NOMO-1 (cell line): ENCODE measurements around the gene KLHL22.
"Not testable (repeated sequence)": the region's sequence is repeated elsewhere in the genome, so short reads cannot be mapped to it uniquely, and the experiment has no call there.

Experiments
- DNase-seq, 2 experiments: peaks; one replicate each; lab custom pipeline; 2025; ENCODE audit not compliant: unreplicated experiment in 2 of 2; lab: John Stamatoyannopoulos, UW

The KLHL22 gene

GRCh38 chr22:20524004-20524481, 28.4 kb upstream of the KLHL22 start:
- no peak for DNase-seq

GRCh38 chr22:20523086-20523983, 27.7 kb upstream of the KLHL22 start:
- DNase-seq = no peak

- DNase-seq = no peak
Measured at GRCh38 chr22:20522134-20523004, 26.8 kb upstream of the KLHL22 start.

DNA sequence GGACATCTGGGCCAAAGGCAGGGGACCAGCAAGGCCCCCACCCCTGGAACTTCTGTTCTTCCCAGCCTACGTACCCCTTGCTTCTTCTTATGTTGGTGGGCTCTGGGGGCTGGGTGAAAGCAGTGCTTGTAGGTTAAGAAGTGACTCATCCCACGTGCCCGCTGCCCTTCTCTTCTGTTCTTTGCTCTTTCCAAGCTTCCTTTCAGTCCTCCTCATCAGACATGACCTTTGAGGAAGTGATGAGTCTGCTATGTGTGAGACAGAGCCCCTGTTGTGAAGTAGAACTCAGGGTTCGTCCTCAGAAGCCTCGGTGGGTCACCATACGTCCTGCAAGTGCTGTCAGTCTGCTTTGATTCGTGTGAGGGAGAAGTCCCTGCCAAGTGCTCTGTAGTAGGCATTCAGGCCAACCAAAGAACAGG, 24.5 kb upstream of the KLHL22 start:
- no peak for DNase-seq

- no peak for DNase-seq
Measured at GRCh38 chr22:20519558-20519957, 24.0 kb upstream of the KLHL22 start.

DNA sequence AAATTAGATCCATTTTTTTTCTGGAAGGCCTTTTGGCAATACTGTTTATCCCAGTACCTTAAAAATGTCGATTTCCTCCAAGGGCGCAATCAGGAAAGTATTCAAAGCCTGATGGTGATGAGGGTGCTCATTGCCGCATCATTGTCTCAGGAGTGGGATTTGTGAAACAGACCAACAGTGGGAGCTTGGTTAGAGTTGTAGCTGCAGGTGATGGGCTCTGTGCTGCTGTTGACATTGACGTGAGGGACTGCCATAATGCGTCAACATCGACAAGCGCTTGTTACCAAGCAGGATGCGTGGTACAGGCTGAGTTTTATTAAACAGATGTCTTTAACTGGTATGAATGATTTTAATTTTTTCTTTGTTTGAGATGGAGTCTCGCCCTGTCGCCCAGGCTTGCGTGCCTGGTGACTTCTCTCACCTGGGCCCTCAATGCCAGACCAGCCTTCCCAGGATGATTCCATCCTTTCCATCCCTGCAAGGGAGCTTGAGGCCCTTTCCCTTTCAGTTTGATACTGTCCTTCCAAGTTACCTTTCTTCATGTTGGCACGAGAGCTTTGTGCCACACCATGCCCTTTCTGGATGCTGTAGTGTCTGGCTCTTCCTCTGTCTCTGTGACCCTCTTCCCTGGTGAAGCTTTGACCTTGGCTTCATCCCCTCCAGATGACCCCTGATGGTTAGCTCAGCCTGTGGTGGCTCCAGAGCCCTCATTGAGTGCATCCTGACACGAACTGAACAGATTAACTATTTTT, 22.4 kb upstream of the KLHL22 start:
- no peak for DNase-seq

DNA sequence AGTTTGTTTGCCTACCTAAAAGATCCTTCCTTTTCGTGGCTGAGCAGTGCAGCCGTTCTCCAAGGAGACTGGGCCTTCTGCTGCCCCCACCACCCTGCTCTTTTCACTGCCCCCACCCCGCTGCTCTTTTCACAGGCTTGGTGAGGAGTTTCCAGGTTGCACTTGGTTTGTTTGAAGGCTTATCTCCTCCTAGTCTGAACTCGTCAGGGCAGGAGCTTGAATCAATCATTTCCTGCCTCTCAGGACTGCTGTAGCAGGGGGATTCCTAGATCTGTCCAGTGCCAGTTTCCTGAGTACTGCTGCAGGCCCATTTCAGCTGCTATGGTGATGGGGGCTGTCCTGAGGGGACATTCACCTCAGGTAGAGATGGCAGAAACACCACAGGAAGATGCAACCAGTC, 21.8 kb upstream of the KLHL22 start:
- no peak for DNase-seq

DNA sequence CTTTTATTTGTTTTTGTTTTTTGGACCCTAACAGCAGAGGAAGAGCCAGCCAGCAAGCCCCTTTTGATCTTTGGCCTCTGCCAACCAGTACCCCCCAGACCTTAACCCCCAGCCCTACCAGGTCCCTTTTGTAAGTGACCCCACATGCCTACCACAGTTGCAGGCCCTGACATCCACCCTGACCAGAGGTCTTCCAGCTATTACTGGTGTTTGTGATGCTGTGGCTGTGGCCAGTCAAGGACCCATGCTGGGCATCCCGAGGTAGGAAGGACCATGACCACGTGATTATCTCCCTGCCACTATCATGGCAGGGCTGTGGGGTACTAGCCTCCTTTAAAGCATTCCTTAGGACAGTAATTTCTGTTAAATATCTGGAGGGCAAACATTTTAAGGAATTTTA, 20.8 kb upstream of the KLHL22 start:
- no peak for DNase-seq

- DNase-seq = no peak
Measured at GRCh38 chr22:20514658-20515406, 19.2 kb upstream of the KLHL22 start.

GRCh38 chr22:20511578-20512229, 16.1 kb upstream of the KLHL22 start:
- no peak for DNase-seq

DNA sequence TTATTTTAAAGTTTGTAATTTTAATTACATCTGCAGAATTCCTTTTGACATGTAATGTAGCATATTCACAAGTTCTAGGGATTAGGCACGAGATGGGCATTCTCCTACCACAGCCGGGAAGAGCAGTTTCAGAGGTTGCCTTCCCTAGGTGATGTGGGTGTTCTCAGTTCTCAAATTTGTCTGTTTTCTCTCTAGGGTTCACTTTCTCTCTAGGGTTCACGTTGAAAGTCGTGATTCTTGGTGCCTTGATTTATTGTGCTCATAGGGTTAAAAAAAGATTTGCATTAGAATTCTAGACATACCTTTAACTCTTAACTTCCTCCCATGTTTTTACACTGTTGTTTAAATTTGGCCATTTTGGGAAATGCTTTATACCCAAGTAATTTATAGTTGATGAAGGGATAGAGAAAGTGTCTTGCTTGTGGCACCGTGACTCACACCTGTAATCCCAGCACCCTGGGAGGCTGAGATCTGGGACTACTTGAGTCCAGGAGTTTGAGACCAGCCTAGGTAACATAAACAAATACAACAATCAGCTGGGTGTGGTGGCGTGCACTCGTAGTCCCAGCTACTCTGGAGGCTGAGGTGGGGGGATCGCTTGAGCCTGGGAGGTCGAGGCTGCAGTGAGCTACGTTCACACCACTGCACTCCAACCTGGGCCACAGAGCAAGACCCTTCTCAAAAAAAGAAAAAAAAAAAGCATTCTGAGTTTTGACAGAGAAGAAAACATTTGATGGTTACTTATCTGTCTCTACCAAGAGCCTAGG, 15.4 kb upstream of the KLHL22 start:
- no peak for DNase-seq

- DNase-seq = peak; percentile 91 to 96
Measured at GRCh38 chr22:20509344-20510047, 13.9 kb upstream of the KLHL22 start.

DNA sequence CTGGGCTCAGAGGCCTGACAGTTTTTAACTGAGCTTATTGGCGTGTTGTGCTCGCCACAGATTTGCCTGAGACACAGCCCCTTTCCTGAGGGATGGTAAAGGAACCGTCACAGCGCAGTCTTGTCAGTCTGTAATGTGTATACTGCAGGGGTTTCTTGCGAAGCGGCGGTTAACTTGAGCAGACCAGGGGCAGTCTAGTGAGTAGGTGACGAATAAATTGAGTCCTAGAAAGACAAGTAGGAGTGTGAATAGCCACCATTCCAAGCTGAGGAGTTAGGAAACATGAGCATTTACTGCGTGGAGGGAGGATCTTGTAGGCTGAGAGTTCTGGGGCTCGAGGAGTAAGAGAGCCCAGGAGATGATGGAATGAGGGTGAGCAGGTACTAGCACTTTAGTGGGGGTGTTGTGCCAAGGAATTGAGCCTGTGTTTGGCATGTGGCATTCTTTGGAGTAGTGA, 13.2 kb upstream of the KLHL22 start:
- peak in 1 of 2 experiments; percentile 2 for DNase-seq

DNA sequence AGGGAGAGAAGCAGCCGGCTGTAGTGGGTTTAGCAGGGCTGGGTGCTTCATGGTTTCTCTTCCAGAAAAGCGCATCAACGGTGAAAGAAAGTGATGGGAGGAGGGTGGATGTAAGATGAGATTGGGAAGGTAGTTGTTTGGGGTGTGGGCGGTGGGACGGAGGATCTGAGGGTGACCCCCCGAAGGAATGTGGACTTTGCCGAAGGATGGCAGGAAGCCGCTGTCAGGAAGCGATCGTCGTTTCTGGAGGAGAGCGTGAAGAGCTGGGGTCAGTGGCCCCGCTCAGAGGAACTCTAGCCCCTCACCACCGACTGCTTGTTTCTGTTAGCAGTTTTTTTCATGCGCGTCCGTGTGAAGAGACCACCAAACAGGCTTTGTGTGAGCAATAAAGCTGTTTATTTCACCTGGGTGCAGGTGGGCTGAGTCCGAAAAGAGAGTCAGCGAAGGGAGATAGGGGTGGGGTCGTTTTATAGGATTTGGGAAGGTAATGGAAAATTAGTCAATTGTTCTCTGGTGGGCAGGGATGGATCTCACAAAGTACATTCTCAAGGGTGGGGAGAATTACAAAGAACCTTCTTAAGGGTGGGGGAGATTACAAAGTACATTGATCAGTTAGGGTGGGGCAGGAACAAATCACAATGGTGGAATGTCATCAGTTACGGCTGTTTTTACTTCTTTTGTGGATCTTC, 12.6 kb upstream of the KLHL22 start:
- not testable (repeated sequence) for DNase-seq

- DNase-seq = peak; percentile 86 to 89
Measured at GRCh38 chr22:20507253-20508066, 11.9 kb upstream of the KLHL22 start, which contains the start of gene MED15. Gene MED15 (plus strand): TSS chr22:20507610. CDS start chr22:20507679, 69 bp downstream.

- DNase-seq = no peak
Measured at GRCh38 chr22:20506543-20507252, 11.1 kb upstream of the KLHL22 start.
